HG02973 (cell line): ENCODE measurements around the gene MIXL1.
"Not testable (repeated sequence)": the region's sequence is repeated elsewhere in the genome, so short reads cannot be mapped to it uniquely, and the experiment has no call there.

Experiments
- ATAC-seq: cut with Tn5 transposase; IDR thresholded peaks from one replicate; pipeline ENCODE4 v1.9.1; 2021; ENCODE audit warnings: moderate library complexity; ENCODE audit not compliant: unreplicated experiment

MIXL1 gene

DNA sequence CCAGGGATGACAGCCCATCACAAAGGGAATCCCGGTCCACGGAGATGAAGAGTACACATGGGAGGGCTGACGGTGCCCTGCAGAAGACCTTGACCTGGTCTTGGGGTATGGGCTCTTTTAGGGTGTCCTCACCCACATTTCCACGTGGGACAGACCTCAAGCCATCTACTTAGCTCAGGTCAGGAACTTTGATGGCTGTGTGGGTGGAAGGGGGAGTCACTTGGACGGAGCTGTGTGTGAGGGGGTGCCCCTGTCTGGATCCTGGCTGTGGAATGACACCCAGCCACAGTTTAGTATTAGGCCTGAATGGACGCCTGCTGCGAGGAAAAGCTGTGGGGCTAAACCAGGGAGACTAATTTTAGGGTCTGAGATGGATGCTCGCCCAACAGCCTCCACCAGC lies 10.9 kb upstream of the MIXL1 start:
- ATAC-seq = no peak

GRCh38 chr1:226215239-226215638 lies 8.2 kb upstream of the MIXL1 start:
- no peak for ATAC-seq

DNA sequence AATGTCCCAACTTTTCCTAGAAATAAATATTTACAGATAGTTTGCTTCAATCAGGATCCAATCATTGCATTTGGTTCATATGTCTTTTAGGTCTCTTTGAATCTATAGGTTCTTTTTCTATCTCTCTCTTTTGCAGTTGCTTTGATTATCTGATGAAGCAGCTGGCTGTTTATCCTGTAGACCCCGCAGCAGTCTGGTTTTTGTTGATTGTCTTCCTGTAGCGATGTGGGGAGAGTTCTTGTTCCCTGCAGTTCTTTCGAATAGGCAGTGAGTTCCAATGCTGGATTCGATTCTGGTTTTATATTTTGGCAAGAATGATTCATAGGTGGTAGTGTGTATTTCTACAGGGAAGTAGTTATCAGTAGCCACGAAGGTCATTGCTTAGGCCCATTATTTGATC lies 7.4 kb upstream of the MIXL1 start:
- no peak for ATAC-seq

DNA sequence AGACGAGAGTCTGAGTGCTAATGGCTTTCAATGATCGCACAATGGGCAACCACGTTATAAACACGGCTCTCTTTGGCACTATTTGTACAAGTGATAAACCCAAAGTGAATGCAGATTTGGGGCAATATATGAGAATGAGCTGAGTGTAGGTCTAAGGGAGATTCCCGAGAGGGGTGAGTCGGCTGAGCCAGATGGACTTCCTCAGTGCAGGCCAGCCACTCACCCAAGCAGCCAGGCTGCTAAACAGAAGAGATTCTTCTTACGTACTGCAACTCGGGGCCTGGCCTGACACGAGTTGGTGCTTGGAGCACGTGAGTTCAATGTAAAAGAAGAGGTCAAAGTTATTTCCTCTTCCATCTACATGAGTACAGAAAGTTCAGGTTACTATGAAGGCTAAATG lies 6.2 kb upstream of the MIXL1 start:
- ATAC-seq = no peak

GRCh38 chr1:226220473-226221189 lies 2.8 kb upstream of the MIXL1 start:
- ATAC-seq = no peak

- no peak for ATAC-seq
These were observed 778 bp upstream of the MIXL1 start for GRCh38 chr1:226222686-226223085.

GRCh38 chr1:226223786-226224244 lies 351 bp downstream of the MIXL1 start:
- peak; percentile 73 for ATAC-seq

DNA sequence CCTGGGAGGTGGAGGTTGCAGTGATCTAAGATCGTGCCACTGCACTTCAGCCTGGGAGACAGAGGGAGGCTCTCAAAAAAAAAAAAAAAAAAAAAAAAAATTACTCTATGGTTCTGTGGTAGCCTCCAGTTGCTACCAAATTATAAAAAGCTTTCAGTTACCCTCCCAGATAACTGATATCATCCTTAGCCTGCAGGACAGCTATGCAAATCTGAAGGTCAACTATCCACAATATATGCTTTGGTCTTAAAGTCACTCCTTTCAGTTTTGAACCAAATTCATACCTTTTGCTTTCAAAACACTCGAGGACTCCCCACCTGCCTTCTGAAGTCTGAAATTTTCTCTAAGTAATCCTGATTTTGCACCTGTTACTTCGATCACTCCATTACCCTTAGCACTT lies 3.1 kb downstream of the MIXL1 start:
- no peak for ATAC-seq

DNA sequence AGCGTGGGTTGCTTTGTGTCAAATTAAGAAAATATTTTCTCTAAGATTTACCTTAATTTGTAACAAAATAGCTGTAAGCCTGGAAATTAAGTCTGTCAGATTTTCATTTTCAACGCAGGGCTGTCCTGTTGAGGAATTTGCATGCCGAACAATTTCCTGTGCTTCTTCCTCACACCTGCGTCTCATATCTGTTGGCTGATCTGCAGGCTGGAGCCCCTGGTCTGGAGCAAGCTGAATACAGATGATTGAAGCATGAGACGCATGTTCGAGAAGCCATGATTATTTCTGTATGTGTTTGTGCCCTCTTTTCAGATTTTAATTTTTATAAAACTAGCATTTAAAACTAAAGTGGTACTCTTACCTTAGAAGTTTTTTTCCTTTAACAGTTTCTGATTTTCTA lies 9.8 kb downstream of the MIXL1 start:
- peak; percentile 73 for ATAC-seq

GRCh38 chr1:226233806-226234205 lies 10.3 kb downstream of the MIXL1 start:
- no peak for ATAC-seq

- no peak for ATAC-seq
These were observed 13.4 kb downstream of the MIXL1 start for GRCh38 chr1:226236826-226237225.

- ATAC-seq = no peak
These were observed 16.0 kb downstream of the MIXL1 start for GRCh38 chr1:226239421-226239820.

GRCh38 chr1:226248091-226248490 lies 24.6 kb downstream of the MIXL1 start:
- no peak for ATAC-seq

DNA sequence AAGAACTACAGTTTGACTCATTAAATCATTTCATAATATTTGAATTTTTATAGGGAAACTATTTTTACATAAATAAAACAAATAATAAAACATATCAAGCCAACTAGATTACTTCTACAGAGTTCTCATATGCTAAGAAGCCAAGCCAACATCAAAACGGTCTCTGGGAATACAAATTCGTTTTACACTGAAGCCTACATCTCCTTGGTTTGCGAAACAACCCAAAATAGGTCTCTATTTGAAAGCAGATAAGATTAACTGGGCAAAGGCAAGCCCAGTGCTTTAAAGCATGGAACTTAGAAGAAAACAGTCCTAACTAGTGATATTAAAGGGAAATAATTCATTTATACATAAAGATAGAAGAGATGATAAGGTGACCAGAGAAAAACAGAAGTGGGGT lies 25.3 kb downstream of the MIXL1 start:
- no peak for ATAC-seq

DNA sequence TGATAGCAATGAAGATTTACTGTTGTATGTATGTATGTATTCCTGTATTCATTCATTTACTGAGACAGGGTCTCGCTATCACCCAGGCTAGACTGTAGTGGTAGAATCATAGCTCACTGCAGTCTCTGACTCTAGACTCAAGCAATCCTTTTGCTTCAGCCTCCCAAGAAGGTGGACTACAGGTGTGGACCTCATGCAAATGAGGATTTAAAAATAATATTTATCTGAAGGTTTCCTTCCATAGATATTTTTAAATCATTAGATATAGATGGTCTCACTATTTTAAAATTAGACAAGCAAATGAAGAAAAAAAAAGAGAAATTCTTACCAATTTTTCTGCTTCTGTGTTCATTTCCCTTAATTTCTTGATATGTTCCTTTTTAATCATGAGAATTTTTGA lies 27.0 kb downstream of the MIXL1 start:
- no peak for ATAC-seq

DNA sequence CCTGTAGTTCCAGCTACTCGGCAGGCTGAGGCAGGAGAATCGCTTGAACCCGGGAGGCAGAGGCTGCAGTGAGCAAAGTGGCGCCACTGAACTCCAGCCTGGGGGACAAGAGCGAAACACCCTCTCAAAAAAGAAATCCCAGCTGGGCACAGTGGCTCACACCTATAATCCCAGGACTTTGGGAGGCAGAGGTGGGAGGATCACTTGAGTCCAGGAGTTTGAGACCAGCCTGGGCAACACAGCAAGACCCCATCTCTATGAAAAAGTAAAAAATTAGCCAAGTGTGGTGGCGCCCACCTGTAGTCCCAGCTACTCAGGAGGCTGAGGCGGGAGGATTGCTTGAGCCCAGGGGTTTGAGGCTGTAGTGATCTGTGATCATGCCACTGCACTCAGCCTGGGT lies 29.4 kb downstream of the MIXL1 start:
- ATAC-seq = not testable (repeated sequence)

- no peak for ATAC-seq
These were observed 30.5 kb downstream of the MIXL1 start for GRCh38 chr1:226253933-226254332.

- ATAC-seq = no peak
These were observed 31.9 kb downstream of the MIXL1 start for GRCh38 chr1:226255380-226255779.

DNA sequence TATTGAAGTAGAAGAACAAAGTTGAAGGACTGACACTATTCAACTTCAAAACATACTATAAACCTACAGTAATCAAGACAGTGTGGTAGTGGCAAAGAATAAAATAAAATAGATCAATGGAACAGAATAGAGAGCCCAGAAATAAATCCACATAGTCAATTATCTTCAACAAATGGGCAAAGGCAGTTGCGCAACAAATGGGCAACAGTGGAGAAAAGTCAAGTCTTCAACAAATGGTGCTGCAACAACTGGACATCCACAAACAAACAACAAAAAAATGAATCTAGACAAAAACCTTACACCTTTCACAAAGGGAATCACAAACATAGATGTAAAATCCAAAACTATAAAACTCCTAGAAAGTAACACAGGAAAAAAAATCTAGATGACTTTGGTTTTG lies 38.4 kb downstream of the MIXL1 start:
- ATAC-seq = no peak

- no peak for ATAC-seq
These were observed 45.1 kb downstream of the MIXL1 start for GRCh38 chr1:226268421-226269124.

- ATAC-seq = not testable (repeated sequence)
These were observed 48.9 kb downstream of the MIXL1 start for GRCh38 chr1:226272233-226272902.

DNA sequence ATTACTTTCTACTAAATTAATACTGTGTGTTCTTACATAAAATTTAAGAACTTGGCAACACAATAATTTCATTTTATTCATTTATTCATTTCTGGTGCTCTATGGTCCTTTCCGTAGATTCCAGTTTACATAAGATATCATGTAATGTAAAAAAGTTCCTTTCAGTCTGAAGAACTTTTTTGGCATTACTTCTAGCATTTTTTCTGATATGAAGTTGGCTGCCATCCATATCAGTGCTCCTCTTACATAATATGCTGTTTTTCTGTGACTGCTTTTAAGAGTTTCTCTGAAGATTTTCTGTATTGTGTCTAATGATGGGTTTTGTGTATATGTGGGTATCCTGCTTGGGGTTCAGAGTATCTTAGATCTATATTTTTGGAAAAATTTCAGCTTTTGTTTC lies 50.7 kb downstream of the MIXL1 start:
- ATAC-seq = no peak
